Embryonic facial prominence (tissue), 1 donor: ENCODE results near the gene RABGAP1.

Experiments
- DNase-seq: peaks from one replicate; pipeline ENCODE4 v3.0.0-alpha.2; 2016; ENCODE audit errors: extremely low spot score

The RABGAP1 gene

GRCh38 chr9:123046406-123047195 is 105.8 kb downstream of the RABGAP1 start:
- no peak for DNase-seq

- DNase-seq: no peak
These were observed 107.9 kb downstream of the RABGAP1 start for GRCh38 chr9:123048748-123049147.

GRCh38 chr9:123049589-123050222 is 108.9 kb downstream of the RABGAP1 start:
- DNase-seq: no peak

- DNase-seq: no peak
These were observed 112.2 kb downstream of the RABGAP1 start for GRCh38 chr9:123053046-123053445.

DNA sequence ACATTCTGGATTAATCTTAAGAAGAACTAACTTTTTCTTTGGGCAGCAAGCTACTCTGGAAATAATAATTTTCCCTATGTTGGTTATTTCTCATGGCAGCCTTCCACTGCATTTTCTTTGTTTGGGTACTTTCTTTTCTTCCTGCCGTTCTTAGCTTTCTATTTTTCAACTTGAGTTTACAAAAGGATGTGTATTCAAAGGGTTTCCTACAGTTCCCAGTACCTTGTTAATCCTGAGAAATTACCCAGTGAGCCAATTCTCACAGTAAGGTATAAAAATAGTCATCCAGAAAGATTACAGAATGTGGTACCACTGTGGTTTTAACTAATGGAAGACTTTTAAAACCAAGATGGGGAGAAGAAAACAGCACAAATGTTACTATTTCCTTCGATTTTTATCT is 112.9 kb downstream of the RABGAP1 start:
- DNase-seq: no peak

- no peak for DNase-seq
These were observed 118.0 kb downstream of the RABGAP1 start for GRCh38 chr9:123058834-123059233.

GRCh38 chr9:123059472-123060220 is 118.8 kb downstream of the RABGAP1 start:
- no peak for DNase-seq

GRCh38 chr9:123061216-123061615 is 120.4 kb downstream of the RABGAP1 start:
- DNase-seq: no peak

DNA sequence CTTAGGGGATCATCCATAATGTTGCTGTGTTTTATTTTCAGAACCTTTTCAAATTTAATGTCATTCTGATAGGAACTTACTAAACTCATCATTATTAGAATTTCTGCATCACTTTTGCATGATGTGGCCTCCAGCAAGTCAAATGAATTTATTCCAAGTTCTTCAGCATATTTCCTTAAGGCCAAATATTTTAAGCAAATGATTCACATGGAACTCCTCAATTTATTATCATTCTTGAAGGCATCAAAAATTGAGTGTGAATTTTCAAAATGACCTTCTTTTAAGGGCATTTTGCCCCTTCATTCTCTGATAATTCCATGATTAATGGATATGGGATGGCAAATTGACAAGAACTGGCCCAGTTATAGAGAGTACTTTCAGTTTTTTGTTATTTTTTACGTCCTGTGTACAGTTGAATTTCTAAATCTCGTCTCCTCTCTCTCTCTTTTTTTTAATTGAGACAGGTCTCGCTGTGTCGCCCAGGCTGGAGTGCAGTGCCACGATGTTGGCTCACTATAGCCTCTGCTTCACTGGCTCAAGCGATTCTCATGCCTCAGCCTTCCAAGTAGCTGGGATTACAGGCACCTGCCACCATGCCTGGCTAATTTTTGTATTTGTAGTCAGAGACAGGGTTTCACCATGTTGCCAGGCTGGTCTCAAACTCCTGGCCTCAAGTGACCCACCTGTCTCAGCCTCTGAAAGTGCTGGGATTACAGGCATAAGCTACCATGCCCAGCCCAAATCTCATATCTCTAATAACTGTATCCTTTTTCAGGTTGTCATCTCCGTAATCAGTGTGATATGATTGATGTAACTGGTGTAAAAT is 121.7 kb downstream of the RABGAP1 start:
- DNase-seq: no peak

- DNase-seq: no peak
These were observed 122.4 kb downstream of the RABGAP1 start for GRCh38 chr9:123063177-123063598.

DNA sequence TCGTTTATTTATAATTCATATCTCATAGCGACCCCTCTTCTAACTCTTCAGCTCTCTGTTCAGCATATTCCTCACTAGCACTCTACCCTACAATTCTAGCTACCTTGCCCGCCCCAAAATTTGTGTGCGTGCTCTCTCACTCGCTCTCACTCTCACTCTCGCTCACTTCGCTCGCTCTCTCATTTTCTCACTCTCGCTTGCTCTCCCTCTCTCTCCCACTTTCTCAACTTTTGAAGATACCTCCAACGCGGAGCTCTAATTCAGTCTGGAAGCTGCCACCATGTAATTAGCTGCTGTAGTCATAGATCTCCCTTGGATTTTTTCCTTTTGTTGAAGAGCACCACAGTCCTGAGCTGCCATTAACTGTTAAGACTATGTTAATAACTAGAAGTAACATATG is 123.1 kb downstream of the RABGAP1 start:
- DNase-seq: no peak

DNA sequence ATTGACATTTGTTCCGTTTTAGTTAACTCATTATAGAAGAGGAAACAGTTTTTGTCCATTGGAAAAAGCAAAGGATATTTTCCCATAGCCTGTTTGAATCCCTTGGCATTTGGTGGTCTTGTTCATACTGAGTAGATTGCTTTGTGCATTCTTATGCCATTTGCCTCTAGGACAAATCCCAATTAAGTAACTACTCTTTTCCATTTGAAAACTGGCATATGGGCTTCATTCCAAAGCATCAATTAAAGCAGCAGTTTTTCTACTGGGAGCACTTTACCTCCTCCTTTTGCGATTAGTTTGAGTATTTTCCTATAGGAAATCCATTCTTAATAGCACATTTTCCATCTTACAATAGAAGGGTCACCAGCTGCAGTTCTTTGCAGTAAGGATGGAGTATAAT is 123.9 kb downstream of the RABGAP1 start:
- no peak for DNase-seq

DNA sequence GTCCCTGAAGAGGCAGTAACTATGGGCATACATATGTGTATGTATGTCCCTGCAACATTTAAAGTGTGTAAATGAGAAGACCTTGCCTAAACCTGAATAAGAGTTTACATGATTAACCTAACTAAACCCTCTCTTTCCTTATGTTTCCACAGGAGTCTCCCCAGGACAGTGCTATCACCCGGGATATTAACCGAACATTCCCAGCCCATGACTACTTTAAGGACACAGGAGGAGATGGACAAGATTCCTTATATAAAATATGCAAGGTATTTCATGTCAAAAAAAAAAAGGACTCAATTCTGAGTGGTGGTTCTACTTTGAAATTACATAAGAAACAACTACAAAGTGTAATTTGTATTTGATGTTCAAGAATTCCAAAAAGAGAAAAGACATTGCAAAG is 124.4 kb downstream of the RABGAP1 start:
- no peak for DNase-seq

DNA sequence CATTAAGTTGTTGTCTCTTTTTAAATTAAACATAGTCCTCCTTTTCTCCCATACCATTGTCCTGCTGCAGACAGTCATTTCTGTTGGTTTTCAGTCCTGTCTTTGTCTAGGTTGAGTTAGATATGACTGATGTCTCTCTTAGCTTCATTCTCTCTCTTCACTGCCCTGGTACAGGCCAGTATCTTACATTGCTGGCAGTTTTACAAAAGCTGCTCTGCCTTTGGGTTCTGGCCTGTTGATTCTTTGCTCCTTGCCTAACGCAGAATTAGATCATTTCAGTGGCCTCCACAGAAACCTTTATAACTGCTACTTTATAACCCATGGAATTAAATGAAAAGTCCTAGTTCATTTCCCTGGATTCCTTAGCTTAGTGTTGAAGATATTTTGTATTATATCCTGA is 126.3 kb downstream of the RABGAP1 start:
- DNase-seq: no peak

DNA sequence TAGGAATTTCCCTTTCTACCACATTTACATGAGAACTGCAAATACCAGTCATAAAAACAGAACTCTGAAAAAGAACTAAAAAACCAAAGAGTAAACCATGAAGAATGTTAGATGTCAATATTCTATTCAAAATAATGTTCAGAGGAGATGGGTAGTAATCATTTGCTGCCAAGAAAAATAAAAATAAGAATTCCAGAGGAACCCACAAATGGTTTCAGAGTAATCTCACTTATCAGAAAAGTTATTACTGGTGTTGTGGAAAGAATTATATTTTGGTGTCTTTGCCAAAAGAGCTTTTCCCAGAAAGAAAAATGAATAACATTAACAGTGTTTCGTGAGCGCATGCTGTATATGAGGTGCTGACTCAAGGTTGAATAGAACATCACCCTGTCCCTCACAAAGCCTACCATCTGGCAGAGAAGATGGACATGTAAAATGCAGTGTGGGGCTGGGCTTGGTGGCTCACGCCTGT is 128.2 kb downstream of the RABGAP1 start:
- DNase-seq: peak; percentile 28

DNA sequence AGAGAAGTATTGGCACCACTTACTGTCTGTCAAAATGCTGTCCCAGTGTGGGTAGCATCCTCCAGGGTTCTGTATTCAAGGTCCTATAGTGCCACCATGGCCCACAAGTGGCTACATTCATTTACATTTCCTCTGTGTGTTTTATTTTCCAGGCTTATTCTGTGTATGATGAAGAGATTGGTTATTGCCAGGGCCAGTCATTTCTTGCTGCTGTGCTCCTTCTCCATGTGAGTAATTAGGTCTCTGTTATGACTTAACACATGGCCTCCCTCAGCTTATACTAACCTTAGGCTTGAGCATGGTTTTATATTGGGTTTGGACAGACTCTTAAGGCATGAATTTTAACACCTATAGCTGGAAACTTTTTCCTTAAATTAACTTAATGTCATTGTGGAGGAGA is 129.4 kb downstream of the RABGAP1 start:
- DNase-seq: no peak

DNA sequence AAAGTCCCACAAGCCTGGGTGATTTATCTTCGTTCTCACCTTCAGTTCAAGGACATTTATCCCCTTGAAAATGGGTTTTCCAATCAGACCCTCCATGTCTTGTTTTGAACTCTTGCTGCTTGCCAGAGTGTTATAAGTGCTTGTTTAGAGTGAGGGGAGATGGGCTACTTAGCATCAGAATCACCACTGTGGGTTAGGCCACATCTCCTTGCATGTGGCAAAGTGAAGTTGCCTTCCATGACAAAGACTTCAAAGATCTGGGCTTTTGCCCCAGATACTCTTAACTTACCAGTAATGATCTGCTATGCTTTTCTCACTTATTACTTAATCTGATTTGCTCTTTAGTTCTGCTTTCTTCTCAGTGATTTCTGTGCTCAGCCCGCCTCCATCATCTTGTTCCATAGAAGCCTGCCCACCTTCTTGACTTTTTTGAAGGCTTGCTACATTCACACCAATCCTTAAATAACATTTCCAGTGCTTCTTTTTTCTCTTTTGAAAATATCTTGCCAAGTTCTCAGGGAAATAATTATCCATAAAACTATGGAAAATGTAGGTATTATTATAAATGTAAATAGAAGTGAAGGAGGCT is 131.7 kb downstream of the RABGAP1 start:
- DNase-seq: no peak

DNA sequence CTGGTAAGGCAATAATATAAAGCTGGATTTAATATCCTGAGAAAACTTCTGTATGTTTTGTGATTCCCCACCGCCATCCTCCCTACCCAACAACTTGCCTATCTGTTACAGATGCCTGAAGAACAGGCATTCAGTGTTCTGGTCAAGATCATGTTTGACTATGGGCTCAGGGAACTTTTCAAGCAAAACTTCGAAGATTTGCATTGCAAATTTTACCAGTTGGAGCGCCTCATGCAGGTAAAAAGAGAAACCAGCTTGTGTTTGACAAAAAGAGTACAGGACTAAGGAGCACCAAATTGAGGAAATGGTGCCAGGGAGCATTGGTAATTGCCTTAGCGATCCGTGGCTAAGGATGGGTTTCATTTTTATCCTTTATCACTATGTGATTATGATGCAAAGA is 132.6 kb downstream of the RABGAP1 start:
- DNase-seq: no peak

DNA sequence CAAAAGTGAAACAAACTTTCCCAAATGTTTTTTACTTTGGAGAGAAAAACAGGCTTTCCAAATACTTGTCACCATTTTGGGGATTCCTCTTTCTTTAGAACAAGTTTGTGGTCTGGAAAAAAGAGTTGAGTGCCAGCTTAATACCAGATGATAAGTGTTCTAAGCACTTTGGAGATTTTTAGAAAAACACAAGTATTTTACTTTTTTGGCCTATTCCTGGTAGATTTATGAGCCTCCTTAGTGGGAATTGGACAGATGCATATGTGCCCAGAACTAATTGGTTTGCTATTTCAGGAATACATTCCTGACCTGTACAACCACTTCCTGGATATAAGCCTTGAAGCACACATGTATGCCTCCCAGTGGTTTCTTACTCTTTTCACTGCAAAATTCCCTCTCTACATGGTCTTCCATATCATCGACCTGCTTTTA is 133.2 kb downstream of the RABGAP1 start:
- DNase-seq: no peak

- DNase-seq: no peak
These were observed 133.8 kb downstream of the RABGAP1 start for GRCh38 chr9:123074628-123075027.

GRCh38 chr9:123080444-123080843 is 139.6 kb downstream of the RABGAP1 start:
- DNase-seq: no peak
